Vagina (tissue), 2 donors: ENCODE measurements around the gene GABARAPL1.

Experiments
- CTCF ChIP-seq, 3 experiments: fragments of 450-650 bp in 2 of 3; fragments of 200-600 bp in 1 of 3; sonication (generic) in 1 of 3; IDR thresholded peaks; one replicate each; pipeline ENCODE4 v1.5.1; 2017 to 2019; ENCODE audit warnings: antibody characterized with exemption in 3 of 3, mild to moderate bottlenecking in 2 of 3, moderate library complexity in 2 of 3
- POLR2AphosphoS5 ChIP-seq, 2 donors: sonication (generic); formaldehyde crosslinking; IDR thresholded peaks; one replicate each; pipeline ENCODE4 v1.9.0; 2017; ENCODE audit warnings: antibody characterized with exemption in 2 of 2, mild to moderate bottlenecking in 2 of 2, low read depth in 1 of 2; ENCODE audit not compliant: insufficient read depth in 1 of 2

- TF ChIP-seq CTCF (IDR thresholded peaks at IDR 0.05), result no peak
- no peak for TF ChIP-seq POLR2AphosphoS5 (IDR thresholded peaks at IDR 0.05; ENCODE audit: insufficient read depth in 1 of 2, low read depth in 1 of 2)
Measured at GRCh38 chr12:10272467-10272866, 59.8 kb downstream of the GABARAPL1 start.
